Breast epithelium (tissue), 3 donors: ENCODE measurements around the gene SSH2.

ENCODE experiments used
- CTCF ChIP-seq, 3 donors: fragments of 450-650 bp; IDR thresholded peaks; one replicate each; pipeline ENCODE4 v1.5.1; 2016 to 2017; ENCODE audit warnings: antibody characterized with exemption in 3 of 3, mild to moderate bottlenecking in 3 of 3, moderate library complexity in 3 of 3
- POLR2A ChIP-seq: fragments of 450-650 bp; IDR thresholded peaks from one replicate; pipeline ENCODE4 v1.6.1; 2016; ENCODE audit warnings: antibody characterized with exemption, mild to moderate bottlenecking, moderate library complexity

DNA sequence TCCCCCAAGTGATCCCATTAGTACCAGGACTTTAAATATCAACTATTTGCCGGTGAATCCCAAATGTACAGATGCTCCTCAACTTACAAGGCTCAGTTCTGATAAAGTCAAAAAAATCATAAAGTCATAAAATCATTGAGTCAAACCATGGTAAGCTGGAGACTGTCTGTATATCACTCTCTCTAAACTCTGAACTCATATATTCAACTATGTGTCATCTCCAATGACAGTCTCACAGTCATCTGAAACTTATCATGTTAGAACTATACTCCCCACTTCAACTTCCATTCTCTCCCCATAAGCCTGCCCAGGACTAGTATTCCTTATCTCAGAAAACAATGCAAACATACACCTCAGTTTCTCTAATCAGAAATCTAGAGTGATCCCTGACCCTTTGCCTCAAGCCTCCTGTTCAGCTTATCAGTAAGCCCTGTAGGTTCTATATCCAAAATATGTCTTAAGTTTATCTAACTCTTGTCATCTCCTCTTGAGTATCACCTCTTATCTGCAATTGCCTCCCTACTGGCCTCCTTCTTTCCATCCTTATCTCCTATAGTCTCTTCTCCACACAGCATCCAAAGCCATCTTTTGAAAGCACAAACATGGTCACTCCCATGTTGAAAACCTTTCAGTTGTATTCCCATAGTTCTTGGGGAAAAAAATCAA lies 55.0 kb downstream of the SSH2 start:
- no peak for TF ChIP-seq CTCF (IDR thresholded peaks at IDR 0.05)
- TF ChIP-seq POLR2A: no peak
